GM12872 (cell line): ENCODE results near the gene PDHB.

Experiments used
- TF ChIP-seq, protein P1 (sequence below): IDR thresholded peaks from 3 replicates; pipeline ENCODE4 v1.5.1; 2011; ENCODE audit warnings: low read depth, mild to moderate bottlenecking, low read length, moderate library complexity; ENCODE audit not compliant: insufficient read depth

The PDHB gene

GRCh38 chr3:58471025-58471887 lies 37.6 kb upstream of the PDHB start:
- TF ChIP-seq, protein P1, sequence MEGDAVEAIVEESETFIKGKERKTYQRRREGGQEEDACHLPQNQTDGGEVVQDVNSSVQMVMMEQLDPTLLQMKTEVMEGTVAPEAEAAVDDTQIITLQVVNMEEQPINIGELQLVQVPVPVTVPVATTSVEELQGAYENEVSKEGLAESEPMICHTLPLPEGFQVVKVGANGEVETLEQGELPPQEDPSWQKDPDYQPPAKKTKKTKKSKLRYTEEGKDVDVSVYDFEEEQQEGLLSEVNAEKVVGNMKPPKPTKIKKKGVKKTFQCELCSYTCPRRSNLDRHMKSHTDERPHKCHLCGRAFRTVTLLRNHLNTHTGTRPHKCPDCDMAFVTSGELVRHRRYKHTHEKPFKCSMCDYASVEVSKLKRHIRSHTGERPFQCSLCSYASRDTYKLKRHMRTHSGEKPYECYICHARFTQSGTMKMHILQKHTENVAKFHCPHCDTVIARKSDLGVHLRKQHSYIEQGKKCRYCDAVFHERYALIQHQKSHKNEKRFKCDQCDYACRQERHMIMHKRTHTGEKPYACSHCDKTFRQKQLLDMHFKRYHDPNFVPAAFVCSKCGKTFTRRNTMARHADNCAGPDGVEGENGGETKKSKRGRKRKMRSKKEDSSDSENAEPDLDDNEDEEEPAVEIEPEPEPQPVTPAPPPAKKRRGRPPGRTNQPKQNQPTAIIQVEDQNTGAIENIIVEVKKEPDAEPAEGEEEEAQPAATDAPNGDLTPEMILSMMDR: no peak

- TF ChIP-seq, protein P1: no peak
These were observed 36.9 kb upstream of the PDHB start for GRCh38 chr3:58470363-58471024.

GRCh38 chr3:58469096-58469495 lies 35.5 kb upstream of the PDHB start:
- TF ChIP-seq, protein P1: no peak

GRCh38 chr3:58466899-58467563 lies 33.4 kb upstream of the PDHB start:
- TF ChIP-seq, protein P1: no peak

DNA sequence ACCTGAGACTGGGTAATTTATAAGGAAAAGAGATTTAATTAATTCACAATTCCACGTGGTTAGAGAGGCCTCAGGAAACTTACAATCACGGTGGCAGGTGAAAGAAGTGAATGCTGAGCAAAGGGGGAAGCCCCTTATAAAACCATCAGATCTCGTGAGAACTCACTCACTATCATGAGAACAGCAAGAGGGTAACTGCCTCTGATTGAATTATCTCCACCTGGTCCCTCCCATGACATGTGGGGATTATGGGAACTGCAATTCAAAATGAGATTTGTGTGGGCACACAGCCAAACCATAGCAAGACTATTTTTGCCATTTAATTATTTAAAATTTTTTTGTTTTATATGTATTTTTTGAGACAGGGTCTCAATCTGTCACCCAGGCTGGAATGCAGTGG lies 31.2 kb upstream of the PDHB start:
- TF ChIP-seq, protein P1: no peak

DNA sequence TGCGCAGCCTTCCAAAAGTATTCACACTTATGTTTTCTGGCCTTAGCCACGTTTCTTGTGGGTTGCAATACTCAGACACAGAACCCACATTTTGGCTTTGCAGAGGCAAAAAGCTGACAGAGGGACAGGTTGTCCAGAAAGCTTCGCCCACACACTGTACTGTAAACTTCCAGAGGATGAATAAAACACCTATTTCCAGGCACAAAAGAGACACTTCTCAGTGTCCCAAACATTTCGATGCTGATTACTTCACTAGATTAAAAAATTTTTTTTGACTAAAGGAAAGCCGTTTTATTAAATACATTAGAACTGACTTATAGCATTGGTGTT lies 30.3 kb upstream of the PDHB start:
- TF ChIP-seq, protein P1: no peak

GRCh38 chr3:58463181-58463941 lies 29.7 kb upstream of the PDHB start:
- TF ChIP-seq, protein P1: peak; percentile 97
